HCT116 (cell line): Measurements from ENCODE around the gene OSBPL1A. TPM values are rescaled to one million over a fixed set of nuclear protein-coding genes. Genes with fewer than 3 reads are reported as not detected.

ENCODE experiments used
- ATAC-seq: fragments of 200-7000 bp; cut with Tn5 transposase; 2 replicates; pipeline ENCODE4 v1.9.1; 2020; ENCODE audit warnings: mild to moderate bottlenecking, moderate library complexity
- BruUV-seq: library from RNA; stranded (reverse); fragments of 400-500 nt; replicated peaks from 2 replicates; lab custom pipeline; 2021; lab: Mats Ljungman, UMichigan
- CTCF ChIA-PET: fragments of 300-600 bp; sonication (Branson Sonifier 250); formaldehyde crosslinking; loops from one replicate; lab custom pipeline; 2021; ENCODE audit warnings: antibody characterized with exemption; lab: Charles Lee
- POLR2A ChIA-PET: fragments of 300-600, 350-600 bp; sonication (Branson Sonifier 250); formaldehyde crosslinking; loops from one replicate; lab custom pipeline; 2021; ENCODE audit warnings: antibody characterized with exemption; lab: Charles Lee
- RAD21 ChIA-PET, 2 experiments: fragments of 300-600 bp; sonication (Branson Sonifier 250); formaldehyde crosslinking; loops; one replicate each; lab custom pipeline; 2023; ENCODE audit warnings: low total read pairs in 2 of 2; ENCODE audit not compliant: uncharacterized antibody in 2 of 2, unreplicated experiment in 2 of 2, low non-redundant PET in 1 of 2; lab: Charles Lee
- DNase-seq: peaks from one replicate; pipeline ENCODE4 v3.0.0-alpha.2; 2010; ENCODE audit warnings: low read depth, low spot score
- H2AFZ ChIP-seq: fragments of 200-600 bp; shearing (Covaris generic), sonication (generic); 2 replicates; pipeline ENCODE4 v1.6.1; 2017; ENCODE audit warnings: low read depth, mixed run types, mixed read lengths, antibody characterized with exemption, low read length; ENCODE audit not compliant: poor library complexity, severe bottlenecking
- H3K27ac ChIP-seq: 2 replicates; pipeline ENCODE4 v1.5.1; 2012; ENCODE audit warnings: low read depth, low read length
- H3K27me3 ChIP-seq: fragments of 200-600 bp; sonication (generic); 2 replicates; pipeline ENCODE4 v1.6.1; 2016; ENCODE audit warnings: mixed run types, low read length, mixed read lengths; ENCODE audit not compliant: insufficient read depth
- H3K36me3 ChIP-seq, 2 experiments: fragments of 200-500 bp in 1 of 2; fragments of 200-600 bp in 1 of 2; sonication (Bioruptor generic) in 1 of 2; sonication (generic) in 1 of 2; 2 replicates each; pipeline versions ENCODE4 v1.5.1 to v1.6.1; 2014 to 2016; ENCODE audit warnings: low read length in 2 of 2, inconsistent platforms in 1 of 2, mixed read lengths in 1 of 2, mixed run types in 1 of 2; ENCODE audit not compliant: insufficient read depth in 2 of 2, control insufficient read depth in 1 of 2
- H3K4me1 ChIP-seq, 2 experiments: fragments of 200-600 bp in 1 of 2; sonication (generic) in 1 of 2; 2 replicates each; pipeline versions ENCODE4 v1.5.1 to v1.6.1; 2012 to 2017; ENCODE audit warnings: low read length in 2 of 2, inconsistent platforms in 1 of 2, mild to moderate bottlenecking in 1 of 2, mixed read lengths in 1 of 2, mixed run types in 1 of 2, moderate library complexity in 1 of 2; ENCODE audit not compliant: insufficient read depth in 2 of 2, control insufficient read depth in 1 of 2
- H3K4me2 ChIP-seq: fragments of 200-600 bp; sonication (generic); 2 replicates; pipeline ENCODE4 v1.6.1; 2017; ENCODE audit warnings: mixed run types, low read length, mixed read lengths
- H3K4me3 ChIP-seq, 2 experiments: fragments of 200-600 bp in 1 of 2; sonication (generic) in 1 of 2; replicated peaks in 1 of 2; 2 replicates each; pipeline ENCODE4 v1.5.1; 2011 to 2016; ENCODE audit warnings: low read length in 2 of 2, control low read depth in 1 of 2, low read depth in 1 of 2, mild to moderate bottlenecking in 1 of 2, mixed read lengths in 1 of 2, mixed run types in 1 of 2
- H3K79me2 ChIP-seq: fragments of 200-600 bp; sonication (generic); 2 replicates; pipeline ENCODE4 v1.6.1; 2017; ENCODE audit warnings: mild to moderate bottlenecking, mixed run types, low read length, moderate library complexity, mixed read lengths; ENCODE audit not compliant: insufficient read depth
- H3K9ac ChIP-seq: fragments of 200-600 bp; sonication (generic); 2 replicates; pipeline ENCODE4 v1.6.1; 2016; ENCODE audit warnings: low read length, mixed read lengths
- H3K9me2 ChIP-seq: fragments of 200-600 bp; sonication (generic), shearing (Covaris generic); 2 replicates; pipeline ENCODE4 v1.6.1; 2017; ENCODE audit warnings: mixed run types, mild to moderate bottlenecking, moderate library complexity; ENCODE audit not compliant: insufficient read depth
- H3K9me3 ChIP-seq, 2 experiments: fragments of 200-500 bp in 1 of 2; fragments of 200-600 bp in 1 of 2; sonication (Bioruptor generic) in 1 of 2; sonication (generic) in 1 of 2; 2 replicates each; pipeline ENCODE4 v1.6.1; 2014 to 2017; ENCODE audit warnings: low read length in 2 of 2, mixed read lengths in 2 of 2, inconsistent platforms in 1 of 2, low read depth in 1 of 2, mild to moderate bottlenecking in 1 of 2, mixed run types in 1 of 2, moderate library complexity in 1 of 2; ENCODE audit not compliant: control insufficient read depth in 1 of 2, insufficient read depth in 1 of 2
- H4K20me1 ChIP-seq: fragments of 200-600 bp; sonication (generic), shearing (Covaris generic); 2 replicates; pipeline ENCODE4 v1.6.1; 2017; ENCODE audit warnings: mixed run types, mild to moderate bottlenecking, moderate library complexity; ENCODE audit not compliant: insufficient read depth
- CEBPB ChIP-seq: IDR thresholded peaks from 2 replicates; pipeline ENCODE4 v1.6.1; 2012; ENCODE audit warnings: low read depth
- EGR1 ChIP-seq: IDR thresholded peaks from 2 replicates; pipeline ENCODE4 v1.6.1; 2012; ENCODE audit warnings: low read depth
- ELF1 ChIP-seq: IDR thresholded peaks from 2 replicates; pipeline ENCODE4 v1.6.1; 2012; ENCODE audit warnings: low read depth, borderline replicate concordance
- EZH2 ChIP-seq: fragments of 200-600 bp; sonication (generic); IDR thresholded peaks from 2 replicates; pipeline ENCODE4 v1.6.1; 2017; ENCODE audit warnings: antibody characterized with exemption, mixed run types
- EZH2phosphoT487 ChIP-seq: fragments of 200-600 bp; IDR thresholded peaks from 2 replicates; pipeline ENCODE4 v1.6.1; 2018; ENCODE audit warnings: antibody characterized with exemption, borderline replicate concordance
- FOSL1 ChIP-seq: IDR thresholded peaks from 2 replicates; pipeline ENCODE4 v1.6.1; 2012; ENCODE audit warnings: low read depth
- JUND ChIP-seq: IDR thresholded peaks from 2 replicates; pipeline ENCODE4 v1.6.1; 2012
- POLR2A ChIP-seq: IDR thresholded peaks from 2 replicates; pipeline ENCODE4 v1.7.0; 2011; ENCODE audit warnings: borderline replicate concordance; ENCODE audit not compliant: insufficient read depth, insufficient read length; ENCODE audit errors: extremely low read depth
- RAD21 ChIP-seq: IDR thresholded peaks from 2 replicates; pipeline ENCODE4 v1.6.1; 2012; ENCODE audit warnings: low read depth, mild to moderate bottlenecking
- SIN3A ChIP-seq: IDR thresholded peaks from 2 replicates; pipeline ENCODE4 v1.6.1; 2012; ENCODE audit warnings: low read depth
- SP1 ChIP-seq: IDR thresholded peaks from 2 replicates; pipeline ENCODE4 v1.6.1; 2012; ENCODE audit warnings: low read depth
- TCF7L2 ChIP-seq: IDR thresholded peaks from 2 replicates; pipeline ENCODE4 v1.7.0; 2011; ENCODE audit warnings: borderline replicate concordance, inconsistent platforms; ENCODE audit not compliant: insufficient read depth, insufficient read length; ENCODE audit errors: extremely low read depth
- YY1 ChIP-seq: IDR thresholded peaks from 2 replicates; pipeline ENCODE4 v1.6.1; 2011; ENCODE audit warnings: low read length, low read depth, moderate library complexity, mild to moderate bottlenecking; ENCODE audit not compliant: insufficient replicate concordance; ENCODE audit errors: extremely low read depth
- ZFX ChIP-seq: fragments of 450-650 bp; IDR thresholded peaks from 2 replicates; pipeline ENCODE4 v1.6.1; 2017
- ZNF274 ChIP-seq: fragments of 200-500 bp; sonication (Bioruptor generic); IDR thresholded peaks from 2 replicates; pipeline ENCODE4 v1.6.1; 2014; ENCODE audit warnings: mild to moderate bottlenecking, low read depth, low read length, inconsistent platforms
- intact Hi-C: fragments of 100-400 bp; cut with micrococcal nuclease; formaldehyde crosslinking; loops from 2 replicates; pipeline ENCODE4 v1.10.0; 2022
- total RNA-seq: library from RNA; stranded (reverse); gene quantifications from one replicate; pipeline ENCODE4 v1.2.1, GENCODE V29; 2021; ENCODE audit not compliant: unreplicated experiment
- TF ChIP-seq, protein P1 (sequence below): IDR thresholded peaks from 2 replicates; pipeline ENCODE4 v1.6.1; 2011; ENCODE audit warnings: mild to moderate bottlenecking, low read length, moderate library complexity; ENCODE audit not compliant: insufficient replicate concordance; ENCODE audit errors: extremely low read depth
- TF ChIP-seq, protein P2 (sequence below), 3 experiments: fragments of 200-600 bp in 1 of 3; sonication (generic) in 1 of 3; IDR thresholded peaks in 2 of 3; conservative IDR thresholded peaks in 1 of 3; 2 replicates each; pipeline ENCODE4 v1.5.1; 2012 to 2017; ENCODE audit warnings: low read depth in 2 of 3, low read length in 2 of 3, antibody characterized with exemption in 1 of 3, borderline replicate concordance in 1 of 3, control low read depth in 1 of 3, mild to moderate bottlenecking in 1 of 3, mixed read lengths in 1 of 3, mixed run types in 1 of 3, moderate library complexity in 1 of 3; ENCODE audit not compliant: insufficient read depth in 1 of 3
- TF ChIP-seq, protein P3 (sequence below): IDR thresholded peaks from 2 replicates; pipeline ENCODE4 v1.6.1; 2012

Gene OSBPL1A
- total RNA-seq, 1 experiment from 2014 or later: 18.9 TPM

DNA sequence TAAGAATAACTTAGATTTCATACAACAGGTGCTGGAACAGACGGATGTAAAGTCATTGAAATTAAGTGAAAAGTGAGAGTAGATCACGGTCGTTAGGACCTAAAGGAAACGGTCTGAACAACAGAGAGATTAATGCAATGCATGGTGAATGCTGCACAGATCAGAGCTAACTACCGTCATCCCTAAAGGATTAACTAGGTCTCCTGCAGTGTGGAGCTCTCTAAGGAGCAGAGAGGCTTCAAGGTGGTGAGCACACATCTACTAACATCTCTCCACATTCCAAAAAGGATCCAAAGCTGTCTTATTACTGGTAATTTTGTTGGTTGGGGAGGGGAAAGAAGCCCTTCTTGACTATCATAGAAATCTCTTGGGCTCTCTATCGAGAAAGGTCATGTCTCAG lies 183.5 kb downstream of the OSBPL1A start:
- POLR2A ChIA-PET: no interaction called here
- Histone ChIP-seq H3K9me2 (no peaks in the 10 kb centered on the region), H3K79me2 (no peaks in the 10 kb centered on the region), H3K9ac (peak overlapping the region; percentile 24), H4K20me1 (no peaks in the 10 kb centered on the region), H3K4me1 (peaks cover 60 to 74% of the 10 kb centered on the region in 2 experiments), H3K27ac (no peak overlapping the region; the same call in 1 of the 2 replicates), H2AFZ (no peak overlapping the region), H3K36me3 (no peaks in the 10 kb centered on the region), H3K4me3 (no peak overlapping the region), H3K27me3 (no peaks in the 10 kb centered on the region), H3K4me2 (peak overlapping the region; percentile 69), H3K9me3 (no peaks in the 10 kb centered on the region)
- intact Hi-C loops: loop anchor here (5.0 kb wide), 1 partner anchor 58 kb away; no protein-coding TSS in a partner anchor
- DNase-seq (no peak), ATAC-seq (no peak)
- no TSS peak for BruUV-seq
- CTCF ChIA-PET: no interaction called here
- RAD21 ChIA-PET: no interaction called here
- TF ChIP-seq POLR2A (no peak), ELF1 (no peak), SP1 (no peak), SIN3A (no peak), FOSL1 (no peak), EZH2 (no peak), YY1 (no peak), CEBPB (no peak), EGR1 (no peak), ZNF274 (no peak), JUND (no peak), ZFX (no peak), TCF7L2 (no peak), RAD21 (no peak), EZH2phosphoT487 (no peak)
- TF ChIP-seq, protein P1, sequence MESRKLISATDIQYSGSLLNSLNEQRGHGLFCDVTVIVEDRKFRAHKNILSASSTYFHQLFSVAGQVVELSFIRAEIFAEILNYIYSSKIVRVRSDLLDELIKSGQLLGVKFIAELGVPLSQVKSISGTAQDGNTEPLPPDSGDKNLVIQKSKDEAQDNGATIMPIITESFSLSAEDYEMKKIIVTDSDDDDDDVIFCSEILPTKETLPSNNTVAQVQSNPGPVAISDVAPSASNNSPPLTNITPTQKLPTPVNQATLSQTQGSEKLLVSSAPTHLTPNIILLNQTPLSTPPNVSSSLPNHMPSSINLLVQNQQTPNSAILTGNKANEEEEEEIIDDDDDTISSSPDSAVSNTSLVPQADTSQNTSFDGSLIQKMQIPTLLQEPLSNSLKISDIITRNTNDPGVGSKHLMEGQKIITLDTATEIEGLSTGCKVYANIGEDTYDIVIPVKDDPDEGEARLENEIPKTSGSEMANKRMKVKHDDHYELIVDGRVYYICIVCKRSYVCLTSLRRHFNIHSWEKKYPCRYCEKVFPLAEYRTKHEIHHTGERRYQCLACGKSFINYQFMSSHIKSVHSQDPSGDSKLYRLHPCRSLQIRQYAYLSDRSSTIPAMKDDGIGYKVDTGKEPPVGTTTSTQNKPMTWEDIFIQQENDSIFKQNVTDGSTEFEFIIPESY: no peak
- TF ChIP-seq, protein P2, sequence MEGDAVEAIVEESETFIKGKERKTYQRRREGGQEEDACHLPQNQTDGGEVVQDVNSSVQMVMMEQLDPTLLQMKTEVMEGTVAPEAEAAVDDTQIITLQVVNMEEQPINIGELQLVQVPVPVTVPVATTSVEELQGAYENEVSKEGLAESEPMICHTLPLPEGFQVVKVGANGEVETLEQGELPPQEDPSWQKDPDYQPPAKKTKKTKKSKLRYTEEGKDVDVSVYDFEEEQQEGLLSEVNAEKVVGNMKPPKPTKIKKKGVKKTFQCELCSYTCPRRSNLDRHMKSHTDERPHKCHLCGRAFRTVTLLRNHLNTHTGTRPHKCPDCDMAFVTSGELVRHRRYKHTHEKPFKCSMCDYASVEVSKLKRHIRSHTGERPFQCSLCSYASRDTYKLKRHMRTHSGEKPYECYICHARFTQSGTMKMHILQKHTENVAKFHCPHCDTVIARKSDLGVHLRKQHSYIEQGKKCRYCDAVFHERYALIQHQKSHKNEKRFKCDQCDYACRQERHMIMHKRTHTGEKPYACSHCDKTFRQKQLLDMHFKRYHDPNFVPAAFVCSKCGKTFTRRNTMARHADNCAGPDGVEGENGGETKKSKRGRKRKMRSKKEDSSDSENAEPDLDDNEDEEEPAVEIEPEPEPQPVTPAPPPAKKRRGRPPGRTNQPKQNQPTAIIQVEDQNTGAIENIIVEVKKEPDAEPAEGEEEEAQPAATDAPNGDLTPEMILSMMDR (IDR thresholded peaks at IDR 0.05 in 2 of 3, conservative IDR thresholded peaks at IDR 0.05 in 1 of 3; ENCODE audit: borderline replicate concordance in 1 of 3, insufficient read depth in 1 of 3, low read depth in 2 of 3, low read length in 2 of 3): no peak
- TF ChIP-seq, protein P3, sequence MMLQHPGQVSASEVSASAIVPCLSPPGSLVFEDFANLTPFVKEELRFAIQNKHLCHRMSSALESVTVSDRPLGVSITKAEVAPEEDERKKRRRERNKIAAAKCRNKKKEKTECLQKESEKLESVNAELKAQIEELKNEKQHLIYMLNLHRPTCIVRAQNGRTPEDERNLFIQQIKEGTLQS: no peak
